Activated CD4-positive, alpha-beta memory T cell treated with anti-CD3 and anti-CD28 coated beads, Interleukin-2, amount 10 ng/mL, durations not matched to agents 7 days and 5 days (primary cell): ENCODE data around the gene PAX5. TPM values are rescaled to one million over a fixed set of nuclear protein-coding genes. Genes with fewer than 3 reads are reported as not detected.

Source experiments
- CTCF ChIA-PET: fragments of 350-600 bp; sonication (Branson Sonifier 250); formaldehyde crosslinking; loops from one replicate; lab custom pipeline; 2021; ENCODE audit warnings: antibody characterized with exemption, inconsistent platforms; lab: Charles Lee
- POLR2A ChIA-PET: fragments of 350-600 bp; sonication (Branson Sonifier 250); formaldehyde crosslinking; loops from one replicate; lab custom pipeline; 2021; ENCODE audit warnings: antibody characterized with exemption; lab: Charles Lee
- DNase-seq: peaks from one replicate; pipeline ENCODE4 v3.0.0-alpha.2; 2020
- H3K27ac Mint-ChIP-seq: one replicate; pipeline ENCODE4 v1.8.0; 2021; ENCODE audit warnings: mild to moderate bottlenecking, mixed read lengths
- H3K27me3 Mint-ChIP-seq: one replicate; pipeline ENCODE4 v1.8.0; 2021; ENCODE audit warnings: mixed read lengths
- H3K36me3 Mint-ChIP-seq: one replicate; pipeline ENCODE4 v1.8.0; 2021; ENCODE audit warnings: low read depth, mixed read lengths
- H3K4me1 Mint-ChIP-seq: one replicate; pipeline ENCODE4 v1.8.0; 2021; ENCODE audit warnings: mixed read lengths
- H3K4me3 Mint-ChIP-seq: one replicate; pipeline ENCODE4 v1.8.0; 2021; ENCODE audit warnings: mild to moderate bottlenecking, mixed read lengths
- H3K9me3 Mint-ChIP-seq: one replicate; pipeline ENCODE4 v1.8.0; 2021; ENCODE audit warnings: mixed read lengths
- total RNA-seq, 2 experiments: library from RNA; stranded (reverse); gene quantifications; one replicate each; pipeline ENCODE4 v1.2.3, GENCODE V29; 2021

Gene PAX5
- total RNA-seq, 2 experiments from 2014 or later = 0.05 to 0.15 TPM

DNA sequence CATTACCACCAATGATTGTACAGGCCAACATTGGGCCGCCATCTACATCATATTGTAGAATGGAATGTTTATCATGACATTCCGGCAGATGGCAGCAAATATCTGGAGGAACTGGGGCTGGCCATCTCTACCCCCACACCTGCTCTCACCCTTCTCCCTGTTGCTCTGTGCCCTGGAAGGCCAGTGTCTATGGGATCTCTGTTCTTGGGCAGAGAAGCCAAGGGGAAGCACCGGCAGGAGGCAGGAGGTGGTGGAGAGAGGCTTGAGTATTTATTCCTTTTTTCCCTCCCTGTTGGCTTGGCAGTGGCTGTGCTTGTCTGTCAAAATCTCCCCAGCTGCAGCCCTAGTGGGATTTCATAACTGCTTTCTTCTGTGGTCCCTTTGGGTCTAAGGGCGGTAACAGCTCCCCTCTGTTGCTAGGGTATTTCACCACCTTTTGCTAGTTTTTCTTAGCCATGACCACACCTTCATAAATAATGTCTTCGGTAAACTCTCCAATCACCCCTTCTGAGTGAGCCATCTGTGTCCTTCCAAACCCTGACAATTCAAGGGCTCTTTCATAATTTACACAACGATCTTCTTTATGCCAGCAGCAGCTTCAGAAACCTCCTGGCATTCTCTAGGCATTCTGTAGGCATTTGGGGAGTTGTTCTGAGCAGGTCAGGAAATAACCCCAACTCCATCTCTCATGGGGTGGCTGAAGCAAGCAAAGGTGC, 235.6 kb downstream of the PAX5 start:
- H3K27me3 Mint-ChIP-seq = peaks cover 5% of the 10 kb centered on the region
- POLR2A ChIA-PET = no interaction called here

DNA sequence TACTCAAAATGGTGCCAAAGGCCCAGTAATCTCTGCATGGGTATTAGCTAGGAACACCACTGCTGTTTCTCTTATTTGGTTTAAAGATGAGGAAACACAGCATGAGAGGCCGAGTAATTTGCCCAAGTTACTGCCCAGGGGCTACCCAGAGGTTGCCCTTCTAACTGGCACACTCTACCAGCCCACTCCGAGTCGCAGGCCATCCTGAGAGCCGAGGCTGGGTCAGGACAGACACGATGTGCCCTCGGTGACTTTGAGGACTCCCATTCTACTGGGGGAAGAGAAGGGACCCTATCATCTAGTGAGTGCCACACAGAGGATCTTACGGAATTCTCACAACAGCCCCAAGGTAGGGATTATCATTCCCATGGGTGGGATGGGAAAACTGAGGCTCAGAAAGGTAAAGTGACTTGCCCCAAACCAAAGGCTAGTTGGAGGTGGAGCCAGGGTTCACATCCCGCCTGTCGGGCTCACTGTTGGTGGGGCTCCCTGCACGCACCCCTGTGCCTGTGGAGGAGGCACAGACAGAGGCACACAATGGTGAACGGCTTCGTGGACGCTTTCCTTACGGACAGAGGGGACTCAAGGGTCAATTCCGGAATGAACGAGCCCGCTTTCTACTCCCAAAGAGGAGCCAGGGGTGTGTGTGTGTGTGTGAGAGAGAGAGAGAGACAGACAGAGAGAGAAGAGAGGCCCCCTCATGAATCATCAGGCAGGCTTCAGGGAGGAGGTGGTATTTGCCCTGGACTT, 236.4 kb downstream of the PAX5 start:
- Mint-ChIP-seq H3K27me3 (peaks cover 5% of the 10 kb centered on the region), H3K4me1 (no peaks in the 10 kb centered on the region), H3K27ac (no peak overlapping the region), H3K36me3 (no peaks in the 10 kb centered on the region), H3K4me3 (no peak overlapping the region), H3K9me3 (peaks cover 5% of the 10 kb centered on the region)
- ChIA-PET CTCF (no interaction called here), POLR2A (no interaction called here)
- DNase-seq = no peak

More for the DNA sequence above, 235.6 kb downstream of the PAX5 start:
- no peak for DNase-seq
- H3K9me3 Mint-ChIP-seq = no peaks in the 10 kb centered on the region
- H3K4me3 Mint-ChIP-seq = no peak overlapping the region
- CTCF ChIA-PET = no interaction called here
- H3K36me3 Mint-ChIP-seq = no peaks in the 10 kb centered on the region
- H3K4me1 Mint-ChIP-seq = no peaks in the 10 kb centered on the region
- no peak overlapping the region for H3K27ac Mint-ChIP-seq

DNA sequence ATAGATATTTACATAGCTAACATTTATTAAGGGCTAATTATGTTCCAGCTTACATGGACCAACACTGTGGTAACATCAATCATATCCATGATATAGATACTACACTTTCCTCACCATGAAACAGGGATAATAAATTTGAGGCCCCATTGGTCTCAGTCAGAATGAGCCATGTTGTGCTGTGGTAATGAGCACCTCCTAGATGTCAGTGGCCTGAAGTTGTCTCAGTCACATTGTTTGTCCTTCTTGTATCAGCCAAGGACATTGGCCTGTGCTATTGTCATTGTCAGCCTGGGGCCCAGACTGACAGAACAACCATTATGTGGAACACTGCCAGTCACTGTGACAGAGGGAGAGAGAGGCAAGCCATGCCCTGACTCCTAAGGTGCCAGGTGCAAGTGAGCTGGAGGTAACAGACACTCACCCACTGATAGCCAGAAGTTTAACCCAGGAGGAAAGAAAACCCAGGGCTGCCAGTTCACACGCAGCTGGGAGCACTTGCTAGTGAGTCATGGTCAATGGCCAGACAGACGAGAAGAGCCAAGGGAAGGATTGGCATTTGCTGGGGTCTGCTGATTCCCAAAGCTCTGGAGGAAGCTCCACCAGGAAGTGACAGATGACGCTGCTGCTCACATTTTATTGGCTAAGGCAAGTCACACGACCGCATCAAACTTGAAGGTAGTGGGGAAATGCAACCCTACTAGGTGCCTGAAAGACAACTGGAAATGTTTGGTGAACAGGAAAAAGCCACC, 237.2 kb downstream of the PAX5 start:
- DNase-seq = no peak
- peaks cover 7% of the 10 kb centered on the region for H3K9me3 Mint-ChIP-seq
- POLR2A ChIA-PET = no interaction called here
- H3K4me3 Mint-ChIP-seq = no peak overlapping the region
- H3K36me3 Mint-ChIP-seq = no peaks in the 10 kb centered on the region
- H3K27ac Mint-ChIP-seq = no peak overlapping the region
- CTCF ChIA-PET = no interaction called here
- H3K27me3 Mint-ChIP-seq = peaks cover 5% of the 10 kb centered on the region
- no peaks in the 10 kb centered on the region for H3K4me1 Mint-ChIP-seq

DNA sequence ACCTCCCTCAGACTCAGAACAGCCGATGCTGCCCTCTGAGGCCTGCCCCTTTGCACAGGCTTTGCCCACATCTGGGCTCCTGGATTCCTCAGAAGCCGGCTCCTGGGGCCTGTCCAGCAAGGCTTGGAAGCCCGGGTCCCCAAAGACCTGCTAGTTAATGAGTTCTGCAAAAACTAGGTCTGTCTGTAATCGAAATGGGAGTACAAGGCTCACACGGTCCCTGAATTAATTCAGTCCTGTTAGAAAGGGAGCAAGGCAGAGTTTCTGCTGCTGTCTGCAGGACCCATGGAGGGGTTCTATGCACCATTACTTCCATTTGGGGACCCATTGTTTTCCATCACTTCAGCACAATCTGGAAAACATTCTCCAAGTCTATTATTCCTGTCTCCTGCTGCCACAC, 239.6 kb downstream of the PAX5 start:
- ChIA-PET CTCF (no interaction called here), POLR2A (no interaction called here)
- no peaks in the 10 kb centered on the region for H3K4me1 Mint-ChIP-seq
- no peak overlapping the region for H3K4me3 Mint-ChIP-seq
- H3K27me3 Mint-ChIP-seq = peaks cover 1% of the 10 kb centered on the region
- DNase-seq = no peak
- no peak overlapping the region for H3K27ac Mint-ChIP-seq
- H3K36me3 Mint-ChIP-seq = no peaks in the 10 kb centered on the region
- peaks cover 7% of the 10 kb centered on the region for H3K9me3 Mint-ChIP-seq

DNA sequence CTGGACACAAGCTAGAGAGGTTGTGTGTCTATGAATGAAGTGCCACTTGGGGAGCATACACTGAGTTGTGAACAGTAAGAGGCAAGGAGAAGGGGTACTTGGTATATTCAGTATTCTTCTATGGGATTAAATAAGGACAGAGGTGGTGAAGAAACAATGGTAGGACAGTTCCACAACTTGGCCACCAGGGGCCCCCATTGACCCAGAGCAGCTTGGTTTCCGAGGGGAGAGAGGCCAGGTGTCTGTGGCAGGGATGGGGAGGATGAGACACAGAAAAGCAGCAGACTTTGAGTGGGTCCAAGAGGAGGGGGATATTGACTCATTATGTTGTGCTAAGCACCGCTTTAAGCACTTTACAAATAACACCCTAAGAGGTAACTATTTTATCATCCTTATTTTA, 240.8 kb downstream of the PAX5 start:
- H3K4me1 Mint-ChIP-seq = no peaks in the 10 kb centered on the region
- H3K36me3 Mint-ChIP-seq = no peaks in the 10 kb centered on the region
- ChIA-PET CTCF (no interaction called here), POLR2A (no interaction called here)
- H3K27me3 Mint-ChIP-seq = peaks cover 1% of the 10 kb centered on the region
- H3K9me3 Mint-ChIP-seq = peaks cover 7% of the 10 kb centered on the region
- no peak for DNase-seq
- H3K4me3 Mint-ChIP-seq = no peak overlapping the region
- no peak overlapping the region for H3K27ac Mint-ChIP-seq

DNA sequence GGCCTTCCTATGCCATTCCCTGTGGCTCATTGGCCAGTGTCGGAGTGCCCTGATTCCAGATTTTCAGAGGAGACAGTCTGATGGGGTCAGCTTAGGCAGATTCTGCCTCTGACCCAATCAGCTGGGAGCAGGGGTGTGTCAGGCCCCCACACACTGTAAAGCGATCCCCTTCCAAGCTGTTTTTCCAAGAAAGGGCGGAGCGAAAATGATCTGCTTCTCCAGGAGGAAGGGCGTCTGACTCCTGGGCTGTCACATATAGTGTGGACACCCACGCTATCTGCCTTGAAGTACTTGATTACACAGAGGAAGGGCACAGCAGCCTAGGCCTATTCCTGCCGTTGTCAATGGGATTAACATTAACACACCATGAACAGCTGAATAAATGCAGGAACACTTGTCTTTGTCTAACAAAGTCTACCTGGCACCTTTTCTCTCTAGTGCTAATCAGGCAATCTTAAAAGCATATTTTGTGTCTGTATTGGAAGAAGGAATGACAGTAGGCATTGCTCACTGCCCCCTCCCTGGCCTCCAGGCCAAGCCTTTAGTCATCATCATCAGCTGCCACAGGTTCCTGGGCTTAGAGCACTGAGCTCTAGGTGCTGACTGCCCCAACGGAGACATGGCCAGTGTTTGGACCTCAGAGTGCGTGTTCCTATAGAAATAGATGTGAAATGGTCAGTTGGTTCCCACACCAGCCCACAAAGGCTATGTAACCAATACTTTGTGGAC, 242.7 kb downstream of the PAX5 start:
- H3K27ac Mint-ChIP-seq = no peak overlapping the region
- DNase-seq = no peak
- ChIA-PET CTCF (interaction anchor here (1.4 kb wide), 1 partner anchor 62 kb away, joined by 3 read pairs; no protein-coding TSS in a partner anchor), POLR2A (no interaction called here)
- peaks cover 7% of the 10 kb centered on the region for H3K9me3 Mint-ChIP-seq
- H3K4me1 Mint-ChIP-seq = no peaks in the 10 kb centered on the region
- H3K36me3 Mint-ChIP-seq = no peaks in the 10 kb centered on the region
- no peak overlapping the region for H3K4me3 Mint-ChIP-seq
- peaks cover 1% of the 10 kb centered on the region for H3K27me3 Mint-ChIP-seq

DNA sequence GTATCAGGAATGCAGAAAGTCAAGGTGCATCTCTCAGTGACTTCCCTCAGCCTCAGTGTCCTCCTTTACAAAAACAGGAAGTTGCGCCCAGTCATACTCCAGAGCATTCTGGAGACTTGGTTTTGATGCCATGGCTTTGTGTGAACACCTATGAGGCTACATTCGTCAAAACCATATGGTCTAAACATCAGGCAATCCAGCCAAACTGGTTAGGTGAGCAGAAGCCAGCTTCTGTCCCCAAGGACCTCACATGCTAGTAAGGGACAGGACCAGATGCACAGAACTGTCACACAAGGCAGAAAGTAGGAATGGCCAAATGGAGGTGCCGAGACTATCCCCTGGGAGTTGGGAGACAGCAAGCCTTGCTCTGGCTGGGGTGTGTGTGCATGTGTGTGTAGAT, 244.2 kb downstream of the PAX5 start:
- POLR2A ChIA-PET = no interaction called here
- Mint-ChIP-seq H3K4me1 (no peaks in the 10 kb centered on the region), H3K27ac (no peak overlapping the region), H3K27me3 (peaks cover 1% of the 10 kb centered on the region), H3K4me3 (no peak overlapping the region), H3K9me3 (peaks cover 7% of the 10 kb centered on the region), H3K36me3 (no peaks in the 10 kb centered on the region)
- no peak for DNase-seq
- CTCF ChIA-PET = no interaction called here

DNA sequence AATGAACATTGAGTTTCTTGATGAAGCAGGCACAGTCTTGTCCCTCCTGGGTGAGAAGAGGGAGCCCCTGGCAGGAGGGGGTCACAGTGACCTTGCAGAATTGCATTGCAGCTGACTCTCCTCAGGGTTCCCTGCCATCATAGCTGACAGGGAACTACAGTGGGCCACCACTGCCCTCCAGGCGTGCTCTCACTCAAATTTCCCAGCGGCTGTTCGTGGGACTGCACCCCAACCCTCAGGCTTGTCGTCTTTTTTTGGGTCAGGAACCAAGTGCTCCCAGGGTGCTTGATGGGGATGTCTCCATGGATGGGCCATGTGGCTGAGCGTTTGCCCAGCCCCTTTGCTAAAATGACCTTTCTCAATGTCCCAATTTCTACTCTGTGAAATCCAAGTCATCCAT, 245.5 kb downstream of the PAX5 start:
- no peak overlapping the region for H3K4me3 Mint-ChIP-seq
- peaks cover 7% of the 10 kb centered on the region for H3K9me3 Mint-ChIP-seq
- peaks cover 3% of the 10 kb centered on the region for H3K27me3 Mint-ChIP-seq
- H3K4me1 Mint-ChIP-seq = no peaks in the 10 kb centered on the region
- DNase-seq = no peak
- ChIA-PET POLR2A (no interaction called here), CTCF (no interaction called here)
- no peaks in the 10 kb centered on the region for H3K36me3 Mint-ChIP-seq
- no peak overlapping the region for H3K27ac Mint-ChIP-seq

DNA sequence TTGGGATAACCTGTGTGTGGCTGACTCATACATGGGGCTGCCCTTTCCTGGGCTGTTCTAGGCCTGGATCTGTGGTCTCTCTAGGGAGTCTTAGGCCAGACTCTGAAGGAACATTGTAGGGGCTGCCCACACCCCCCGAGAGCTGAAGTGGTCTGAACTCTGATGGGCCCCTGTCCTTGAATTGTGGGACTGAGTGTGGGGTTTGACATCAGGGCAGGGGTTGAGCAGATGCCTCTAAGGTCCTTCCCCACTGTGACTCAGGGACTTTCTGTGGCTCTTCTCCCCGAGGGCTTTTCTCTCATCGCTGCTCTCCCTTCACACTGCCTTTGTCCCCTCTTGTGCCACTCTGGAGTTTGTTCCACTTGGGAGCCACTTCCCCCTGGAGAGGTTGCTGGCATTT, 246.4 kb downstream of the PAX5 start:
- H3K27me3 Mint-ChIP-seq = peaks cover 3% of the 10 kb centered on the region
- POLR2A ChIA-PET = no interaction called here

More for the DNA sequence above, 246.4 kb downstream of the PAX5 start:
- H3K9me3 Mint-ChIP-seq = peaks cover 2% of the 10 kb centered on the region
- no peaks in the 10 kb centered on the region for H3K4me1 Mint-ChIP-seq
- DNase-seq = no peak
- H3K36me3 Mint-ChIP-seq = no peaks in the 10 kb centered on the region
- H3K4me3 Mint-ChIP-seq = no peak overlapping the region
- CTCF ChIA-PET = no interaction called here
- H3K27ac Mint-ChIP-seq = no peak overlapping the region

Other genes with a start within 250 kb of the PAX5 start
- 10 to 100 TPM; 20.9 to 21.9 TPM for gene ZCCHC7, start 86.3 kb upstream of the PAX5 start, total RNA-seq